SK-N-SH (cell line): ENCODE results near the gene CBLN2. TPM values are rescaled to one million over a fixed set of nuclear protein-coding genes. Genes with fewer than 3 reads are reported as not detected.

Experiments
- CTCF ChIA-PET: fragments of 300-600, 350-600 bp; formaldehyde crosslinking; extraction: SDS; loops from one replicate; lab custom pipeline; 2021; lab: Yijun Ruan, JAX
- POLR2A ChIA-PET: fragments of 350-600 bp; sonication (Branson Sonifier 250); formaldehyde crosslinking; extraction: SDS; loops from one replicate; lab custom pipeline; 2020; ENCODE audit warnings: antibody characterized with exemption, inconsistent platforms; lab: Yijun Ruan, JAX
- DNase-seq: peaks from one replicate; pipeline ENCODE4 v3.0.0; 2012
- H2AFZ ChIP-seq: fragments of 200-600 bp; sonication (generic); 2 replicates; pipeline ENCODE4 v1.8.1; 2016; ENCODE audit warnings: antibody characterized with exemption, mild to moderate bottlenecking, low read depth
- H3F3A ChIP-seq: fragments of 200-600 bp; sonication (generic); replicated peaks from 2 replicates; pipeline ENCODE3; 2016; ENCODE audit warnings: antibody characterized with exemption, mild to moderate bottlenecking; ENCODE audit not compliant: insufficient read depth
- H3K27ac ChIP-seq, 2 experiments: fragments of 200-500 bp in 1 of 2; fragments of 200-600 bp in 1 of 2; sonication (Bioruptor generic) in 1 of 2; sonication (generic), shearing (Covaris generic) in 1 of 2; 2 replicates each; pipeline versions ENCODE4 v1.5.1 to v1.6.1; 2014 to 2016; ENCODE audit warnings: low read depth in 2 of 2, inconsistent platforms in 1 of 2, low read length in 1 of 2, mild to moderate bottlenecking in 1 of 2, mixed read lengths in 1 of 2
- H3K27me3 ChIP-seq: fragments of 200-600 bp; sonication (generic), shearing (Covaris generic); 2 replicates; pipeline ENCODE4 v1.6.1; 2016; ENCODE audit warnings: mixed run types; ENCODE audit not compliant: insufficient read depth
- H3K36me3 ChIP-seq, 2 experiments: fragments of 200-500 bp in 1 of 2; fragments of 200-600 bp in 1 of 2; sonication (Bioruptor generic) in 1 of 2; sonication (generic) in 1 of 2; replicated peaks in 1 of 2; 2 replicates each; pipeline versions ENCODE3 to v1.5.1; 2014 to 2016; ENCODE audit warnings: low read length in 1 of 2, mild to moderate bottlenecking in 1 of 2; ENCODE audit not compliant: insufficient read depth in 2 of 2, control insufficient read depth in 1 of 2
- H3K4me1 ChIP-seq, 2 experiments: fragments of 200-500 bp in 1 of 2; fragments of 200-600 bp in 1 of 2; sonication (Bioruptor generic) in 1 of 2; sonication (generic), shearing (Covaris generic) in 1 of 2; 2 replicates each; pipeline versions ENCODE4 v1.5.1 to v1.6.1; 2014 to 2016; ENCODE audit warnings: low read depth in 1 of 2, low read length in 1 of 2, mixed run types in 1 of 2; ENCODE audit not compliant: insufficient read depth in 2 of 2, control insufficient read depth in 1 of 2
- H3K4me2 ChIP-seq: fragments of 200-600 bp; sonication (generic), shearing (Covaris generic); 2 replicates; pipeline ENCODE4 v1.6.1; 2017; ENCODE audit warnings: mixed run types
- H3K4me3 ChIP-seq, 2 experiments: fragments of 200-500 bp in 1 of 2; fragments of 200-600 bp in 1 of 2; sonication (Bioruptor generic) in 1 of 2; sonication (generic), shearing (Covaris generic) in 1 of 2; 2 replicates each; pipeline versions ENCODE4 v1.5.1 to v1.8.1; 2014 to 2016; ENCODE audit warnings: low read depth in 2 of 2, inconsistent platforms in 1 of 2, low read length in 1 of 2, mild to moderate bottlenecking in 1 of 2, mixed read lengths in 1 of 2, moderate library complexity in 1 of 2
- H3K79me2 ChIP-seq: fragments of 200-600 bp; sonication (generic); 2 replicates; pipeline ENCODE4 v1.8.1; 2017; ENCODE audit warnings: mild to moderate bottlenecking; ENCODE audit not compliant: insufficient read depth
- H3K9ac ChIP-seq: fragments of 200-600 bp; sonication (generic); 2 replicates; pipeline ENCODE4 v1.6.1; 2017; ENCODE audit warnings: mixed run types
- H3K9me2 ChIP-seq: fragments of 200-600 bp; sonication (generic); 2 replicates; pipeline ENCODE4 v1.6.1; 2017; ENCODE audit warnings: mixed run types
- H3K9me3 ChIP-seq: fragments of 200-600 bp; sonication (generic); 2 replicates; pipeline ENCODE4 v1.6.1; 2017; ENCODE audit warnings: mixed run types, mild to moderate bottlenecking, moderate library complexity
- H4K20me1 ChIP-seq: fragments of 200-600 bp; sonication (generic); 2 replicates; pipeline ENCODE4 v1.6.1; 2017; ENCODE audit warnings: mild to moderate bottlenecking, mixed run types; ENCODE audit not compliant: insufficient read depth
- CHD2 ChIP-seq: fragments of 150-350 bp; IDR thresholded peaks from 2 replicates; pipeline ENCODE4 v1.6.1; 2018; ENCODE audit warnings: low read length; ENCODE audit not compliant: partially characterized antibody
- ELF1 ChIP-seq: IDR thresholded peaks from 2 replicates; pipeline ENCODE4 v1.4.0; 2012
- EP300 ChIP-seq, 2 experiments: IDR thresholded peaks; 2 replicates each; pipeline versions ENCODE4 v1.4.0 to v1.6.1; 2012; ENCODE audit warnings: borderline replicate concordance in 1 of 2, low read depth in 1 of 2, low read length in 1 of 2
- EZH2phosphoT487 ChIP-seq: fragments of 200-600 bp; sonication (generic); IDR thresholded peaks from 2 replicates; pipeline ENCODE4 v1.6.1; 2017; ENCODE audit warnings: low read depth, mixed run types, mild to moderate bottlenecking, antibody characterized with exemption, moderate library complexity, borderline replicate concordance
- FOXM1 ChIP-seq: IDR thresholded peaks from 2 replicates; pipeline ENCODE4 v1.4.0; 2012; ENCODE audit warnings: low read depth, mild to moderate bottlenecking
- GABPA ChIP-seq: IDR thresholded peaks from 2 replicates; pipeline ENCODE4 v1.4.0; 2012; ENCODE audit warnings: low read depth, mild to moderate bottlenecking
- GATA2 ChIP-seq: sonication (generic); formaldehyde crosslinking; IDR thresholded peaks from 2 replicates; pipeline ENCODE4 v1.5.0; 2020; ENCODE audit warnings: mild to moderate bottlenecking, missing genetic modification reagents
- MXI1 ChIP-seq: IDR thresholded peaks from 2 replicates; pipeline ENCODE4 v1.6.1; 2012; ENCODE audit warnings: mild to moderate bottlenecking, low read depth, low read length, improper control_type of control experiment
- NFIC ChIP-seq: IDR thresholded peaks from 2 replicates; pipeline ENCODE4 v1.4.0; 2012; ENCODE audit warnings: borderline replicate concordance
- RCOR1 ChIP-seq: fragments of 150-350 bp; IDR thresholded peaks from 2 replicates; pipeline ENCODE4 v1.6.1; 2017; ENCODE audit warnings: antibody characterized with exemption, low read length
- SMC3 ChIP-seq: IDR thresholded peaks from 2 replicates; pipeline ENCODE4 v1.6.1; 2012; ENCODE audit warnings: low read depth, low read length, improper control_type of control experiment
- WGBS: methylation state at CpG from one replicate; pipeline ENCODE4 v1.1.6; 2017; ENCODE audit warnings: low lambda C conversion rate; 5-methylcytosine and 5-hydroxymethylcytosine counted together
- polyA plus RNA-seq, 3 experiments: library from polyadenylated mRNA; depleted of rRNA; stranded (reverse); fragments of >200 nt; gene quantifications; 2 replicates each; pipeline ENCODE4 v1.2.3, GENCODE V29; 2012
- TF ChIP-seq, protein P1 (sequence below): fragments of 200-600 bp; sonication (generic); IDR thresholded peaks from 2 replicates; pipeline ENCODE4 v1.6.1; 2017; ENCODE audit warnings: antibody characterized with exemption, mild to moderate bottlenecking, moderate library complexity

The CBLN2 gene
- polyA plus RNA-seq, 1 of the 3 experiments (the other 2 are of a cell fraction): 0.28 TPM

DNA sequence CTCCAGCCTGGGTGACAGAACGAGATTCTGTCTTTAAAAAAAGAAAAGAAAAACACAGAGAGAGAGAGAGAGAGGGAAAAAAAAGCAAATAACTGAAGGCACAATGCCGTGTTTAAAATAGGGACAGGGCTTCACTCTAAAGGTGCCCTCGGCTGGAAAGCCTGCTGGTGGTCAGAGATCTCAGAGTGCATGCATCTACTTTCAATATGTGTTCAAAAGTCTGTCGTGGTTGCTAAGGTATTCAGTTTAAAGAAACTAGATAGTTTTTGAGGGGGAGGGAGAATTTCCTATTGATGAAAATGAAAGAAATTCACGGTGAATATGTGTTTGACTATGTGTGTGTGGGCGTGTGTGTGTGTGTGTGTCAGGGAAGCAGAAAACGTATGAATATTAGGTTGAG is 11.0 kb upstream of the CBLN2 start:
- Histone ChIP-seq H4K20me1 (no peaks in the 10 kb centered on the region), H3K36me3 (no peaks in the 10 kb centered on the region), H3K4me1 (no peaks in the 10 kb centered on the region), H3F3A (no peaks in the 10 kb centered on the region), H3K9me2 (no peaks in the 10 kb centered on the region), H3K4me2 (no peak overlapping the region), H3K27ac (no peak overlapping the region), H2AFZ (no peak overlapping the region), H3K79me2 (no peaks in the 10 kb centered on the region), H3K9me3 (no peaks in the 10 kb centered on the region), H3K4me3 (no peak overlapping the region), H3K9ac (no peak overlapping the region), H3K27me3 (no peaks in the 10 kb centered on the region)
- WGBS: 47% methylated on average over 7 of the region's 7 CpGs
- DNase-seq: no peak
- POLR2A ChIA-PET: no interaction called here
- no peak for TF ChIP-seq GATA2
- TF ChIP-seq EP300 (IDR thresholded peaks at IDR 0.05; ENCODE audit: borderline replicate concordance in 1 of 2, low read depth in 1 of 2, low read length in 1 of 2): no peak
- TF ChIP-seq, protein P1, sequence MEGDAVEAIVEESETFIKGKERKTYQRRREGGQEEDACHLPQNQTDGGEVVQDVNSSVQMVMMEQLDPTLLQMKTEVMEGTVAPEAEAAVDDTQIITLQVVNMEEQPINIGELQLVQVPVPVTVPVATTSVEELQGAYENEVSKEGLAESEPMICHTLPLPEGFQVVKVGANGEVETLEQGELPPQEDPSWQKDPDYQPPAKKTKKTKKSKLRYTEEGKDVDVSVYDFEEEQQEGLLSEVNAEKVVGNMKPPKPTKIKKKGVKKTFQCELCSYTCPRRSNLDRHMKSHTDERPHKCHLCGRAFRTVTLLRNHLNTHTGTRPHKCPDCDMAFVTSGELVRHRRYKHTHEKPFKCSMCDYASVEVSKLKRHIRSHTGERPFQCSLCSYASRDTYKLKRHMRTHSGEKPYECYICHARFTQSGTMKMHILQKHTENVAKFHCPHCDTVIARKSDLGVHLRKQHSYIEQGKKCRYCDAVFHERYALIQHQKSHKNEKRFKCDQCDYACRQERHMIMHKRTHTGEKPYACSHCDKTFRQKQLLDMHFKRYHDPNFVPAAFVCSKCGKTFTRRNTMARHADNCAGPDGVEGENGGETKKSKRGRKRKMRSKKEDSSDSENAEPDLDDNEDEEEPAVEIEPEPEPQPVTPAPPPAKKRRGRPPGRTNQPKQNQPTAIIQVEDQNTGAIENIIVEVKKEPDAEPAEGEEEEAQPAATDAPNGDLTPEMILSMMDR: no peak
- no peak for TF ChIP-seq GABPA
- no peak for TF ChIP-seq ELF1
- TF ChIP-seq SMC3: no peak
- CTCF ChIA-PET: no interaction called here

DNA sequence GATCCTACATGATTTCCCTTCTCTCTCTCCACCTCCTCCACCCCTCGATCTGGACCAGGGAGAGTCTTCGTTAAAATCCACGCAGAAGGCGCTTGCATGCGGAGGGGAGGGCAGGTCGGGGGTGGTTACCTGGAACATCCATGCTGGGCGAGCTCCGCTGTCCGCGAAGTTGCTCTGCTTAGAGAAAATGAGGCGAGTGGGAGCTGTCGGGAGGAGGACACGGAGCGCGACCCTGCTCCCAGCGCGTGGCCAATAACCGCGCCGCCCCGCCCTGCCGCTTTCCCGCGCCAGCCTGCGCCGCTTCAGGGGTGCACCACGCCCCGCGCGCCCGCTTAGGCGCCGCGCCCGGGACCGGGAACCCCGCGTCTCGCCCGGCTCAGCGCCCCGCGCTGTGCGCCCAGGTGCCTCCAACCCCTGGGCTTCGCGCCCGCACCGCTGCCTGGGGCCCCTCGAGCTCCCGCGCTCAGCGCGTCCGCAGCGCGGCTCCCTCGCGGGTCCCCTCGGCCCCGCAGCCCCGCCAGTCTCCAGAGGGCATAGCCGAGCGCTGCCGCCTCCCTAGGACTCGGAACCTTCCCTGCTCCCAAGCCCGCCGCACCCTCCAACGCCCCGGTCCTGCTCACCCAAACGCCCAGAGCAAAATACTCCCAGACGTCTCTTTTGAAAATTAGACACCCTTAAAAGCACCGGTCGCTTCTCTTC is 636 bp downstream of the CBLN2 start:
- peak overlapping the region; percentile 65; the same call in 1 of the 2 replicates for H2AFZ ChIP-seq
- H3K27ac ChIP-seq: no peak overlapping the region; a peak in 1 of 4 replicates
- ChIA-PET POLR2A (no interaction called here), CTCF (interaction anchor here (0.6 to 1.9 kb wide), 25 partner anchors 8 to 1977 kb away, joined by 3 to 8 read pairs (median 3); no protein-coding TSS in a partner anchor)
- H3K9ac ChIP-seq: no peak overlapping the region
- H3K27me3 ChIP-seq: peaks cover 34% of the 10 kb centered on the region
- no peaks in the 10 kb centered on the region for H3K9me2 ChIP-seq
- H3K36me3 ChIP-seq: no peaks in the 10 kb centered on the region
- no peaks in the 10 kb centered on the region for H3K79me2 ChIP-seq
- H3F3A ChIP-seq: peaks cover 2% of the 10 kb centered on the region
- H3K4me1 ChIP-seq: peaks cover 0 to 5% of the 10 kb centered on the region in 2 experiments; a peak in 2 of 4 replicates
- H3K9me3 ChIP-seq: no peaks in the 10 kb centered on the region
- under 1% methylated on average over 15 of the region's 73 CpGs for WGBS
- H3K4me3 ChIP-seq: peak overlapping the region; percentile 49 to 71
- peak; percentile 65 for DNase-seq
- 0 out of 2 replicates have a peak, but pooled peaks have one; percentile 10 for TF ChIP-seq MXI1
- no peak for TF ChIP-seq GABPA
- no peaks in the 10 kb centered on the region for H4K20me1 ChIP-seq
- peak overlapping the region; percentile 91 for H3K4me2 ChIP-seq

DNA sequence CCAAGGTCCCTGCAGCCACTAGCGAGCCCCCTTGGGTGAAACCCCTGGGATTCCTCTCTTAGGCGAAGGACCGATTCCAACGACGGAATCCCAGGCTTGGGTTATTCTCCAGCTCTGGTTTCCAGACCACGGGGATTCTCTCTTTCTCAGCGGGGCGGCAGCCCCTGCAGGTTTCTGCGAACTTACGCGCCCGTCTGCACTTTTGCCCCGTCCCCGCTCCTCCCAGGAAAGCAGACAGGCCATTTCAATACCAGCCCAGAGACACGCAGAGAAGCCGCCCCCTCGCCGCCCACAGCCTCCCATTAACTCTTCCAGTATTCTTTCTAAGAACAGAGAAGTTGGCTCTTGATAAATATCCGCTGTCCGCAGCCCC is 1.2 kb downstream of the CBLN2 start:
- H4K20me1 ChIP-seq: no peaks in the 10 kb centered on the region
- POLR2A ChIA-PET: no interaction called here
- DNase-seq: peak; percentile 63
- H3K27me3 ChIP-seq: peaks cover 34% of the 10 kb centered on the region
- H3K4me2 ChIP-seq: peak overlapping the region; percentile 91
- no peak overlapping the region for H2AFZ ChIP-seq
- H3K36me3 ChIP-seq: no peaks in the 10 kb centered on the region
- TF ChIP-seq ELF1 (no peak), GABPA (no peak), SMC3 (no peak), NFIC (no peak), EZH2phosphoT487 (0 out of 2 replicates have a peak, but pooled peaks have one; percentile 63), RCOR1 (no peak), FOXM1 (no peak), CHD2 (no peak)
- TF ChIP-seq, protein P1: no peak
- H3K4me1 ChIP-seq: peaks cover 0 to 5% of the 10 kb centered on the region in 2 experiments; a peak in 2 of 4 replicates
- no peaks in the 10 kb centered on the region for H3K9me2 ChIP-seq
- no peak overlapping the region; a peak in 1 of 4 replicates for H3K27ac ChIP-seq
- CTCF ChIA-PET: interaction anchor here (0.6 to 1.9 kb wide), 7 partner anchors 9 to 1761 kb away, joined by 3 to 6 read pairs (median 4); no protein-coding TSS in a partner anchor
- H3K79me2 ChIP-seq: no peaks in the 10 kb centered on the region
- no peak overlapping the region for H3K9ac ChIP-seq
- peaks cover 2% of the 10 kb centered on the region for H3F3A ChIP-seq
- peak overlapping the region; percentile 49 to 71; a peak in 3 of 4 replicates for H3K4me3 ChIP-seq
- H3K9me3 ChIP-seq: no peaks in the 10 kb centered on the region
- WGBS: 7% methylated on average over 14 of the region's 20 CpGs
